NB4 (cell line): ENCODE results near the gene MIDN.

Experiments
- MAX ChIP-seq: IDR thresholded peaks from 2 replicates; pipeline ENCODE4 v1.6.1; 2011; ENCODE audit warnings: low read depth, low read length
- MYC ChIP-seq: IDR thresholded peaks from 2 replicates; pipeline ENCODE4 v1.6.1; 2011; ENCODE audit warnings: low read depth, low read length
- POLR2A ChIP-seq: IDR thresholded peaks from 2 replicates; pipeline ENCODE4 v1.6.1; 2011; ENCODE audit warnings: mild to moderate bottlenecking; ENCODE audit not compliant: insufficient read length; ENCODE audit errors: extremely low read depth
- TF ChIP-seq, protein P1 (sequence below): IDR thresholded peaks from one replicate; pipeline ENCODE4 v1.5.1; 2012; ENCODE audit warnings: low read depth, low read length

- TF ChIP-seq, protein P1, sequence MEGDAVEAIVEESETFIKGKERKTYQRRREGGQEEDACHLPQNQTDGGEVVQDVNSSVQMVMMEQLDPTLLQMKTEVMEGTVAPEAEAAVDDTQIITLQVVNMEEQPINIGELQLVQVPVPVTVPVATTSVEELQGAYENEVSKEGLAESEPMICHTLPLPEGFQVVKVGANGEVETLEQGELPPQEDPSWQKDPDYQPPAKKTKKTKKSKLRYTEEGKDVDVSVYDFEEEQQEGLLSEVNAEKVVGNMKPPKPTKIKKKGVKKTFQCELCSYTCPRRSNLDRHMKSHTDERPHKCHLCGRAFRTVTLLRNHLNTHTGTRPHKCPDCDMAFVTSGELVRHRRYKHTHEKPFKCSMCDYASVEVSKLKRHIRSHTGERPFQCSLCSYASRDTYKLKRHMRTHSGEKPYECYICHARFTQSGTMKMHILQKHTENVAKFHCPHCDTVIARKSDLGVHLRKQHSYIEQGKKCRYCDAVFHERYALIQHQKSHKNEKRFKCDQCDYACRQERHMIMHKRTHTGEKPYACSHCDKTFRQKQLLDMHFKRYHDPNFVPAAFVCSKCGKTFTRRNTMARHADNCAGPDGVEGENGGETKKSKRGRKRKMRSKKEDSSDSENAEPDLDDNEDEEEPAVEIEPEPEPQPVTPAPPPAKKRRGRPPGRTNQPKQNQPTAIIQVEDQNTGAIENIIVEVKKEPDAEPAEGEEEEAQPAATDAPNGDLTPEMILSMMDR: no peak
- TF ChIP-seq POLR2A (no peak), MAX (no peak), MYC (no peak)
These were observed 32.5 kb downstream of the MIDN start for GRCh38 chr19:1280636-1281568.
